HEK293 (cell line): Measurements from ENCODE around the gene KRT8.

Experiments
- CTCF ChIA-PET: fragments of 350-600 bp; formaldehyde crosslinking; extraction: SDS; loops from one replicate; lab custom pipeline; 2021; ENCODE audit warnings: antibody characterized with exemption; lab: Yijun Ruan, JAX
- POLR2A ChIA-PET: fragments of 300-600 bp; formaldehyde crosslinking; extraction: SDS; loops from one replicate; lab custom pipeline; 2020; ENCODE audit warnings: antibody characterized with exemption, inconsistent platforms; lab: Yijun Ruan, JAX
- H3K27ac ChIP-seq: fragments of 200-500 bp; sonication (Bioruptor generic); 2 replicates; pipeline ENCODE4 v1.5.1; 2014; ENCODE audit warnings: low read depth, low read length, control low read depth, inconsistent platforms; ENCODE audit errors: extremely low read depth
- H3K36me3 ChIP-seq, 2 experiments: fragments of 200-500 bp in 1 of 2; sonication (Bioruptor generic) in 1 of 2; 1 replicate in 1 of 2; 2 replicates in 1 of 2; pipeline ENCODE4 v1.5.1; 2014 to 2017; ENCODE audit warnings: inconsistent platforms in 2 of 2, low read length in 2 of 2; ENCODE audit not compliant: control insufficient read depth in 2 of 2, insufficient read depth in 1 of 2
- H3K4me1 ChIP-seq: fragments of 200-500 bp; sonication (Bioruptor generic); 2 replicates; pipeline ENCODE4 v1.5.1; 2014; ENCODE audit warnings: mild to moderate bottlenecking, low read length, inconsistent platforms; ENCODE audit not compliant: control insufficient read depth, insufficient read depth
- H3K4me3 ChIP-seq: 2 replicates; pipeline ENCODE4 v1.5.1; 2011; ENCODE audit warnings: low read depth, mild to moderate bottlenecking, control low read depth, low read length, moderate library complexity
- H3K9me3 ChIP-seq: fragments of 200-500 bp; sonication (Bioruptor generic); 2 replicates; pipeline ENCODE4 v1.5.1; 2014; ENCODE audit warnings: low read depth, low read length, inconsistent platforms; ENCODE audit not compliant: control insufficient read depth, insufficient read depth
- BCL11B ChIP-seq: fragments of 450-650 bp; formaldehyde crosslinking; IDR thresholded peaks from 2 replicates; pipeline ENCODE4 v1.5.1; 2016; ENCODE audit warnings: low read depth, missing biosample characterization, missing genetic modification characterization
- HOXA7 ChIP-seq: sonication (generic); formaldehyde crosslinking; IDR thresholded peaks from 2 replicates; pipeline ENCODE4 v1.8.1; 2022; ENCODE audit warnings: missing genetic modification reagents, borderline replicate concordance
- IKZF3 ChIP-seq: fragments of 450-650 bp; IDR thresholded peaks from 2 replicates; pipeline ENCODE4 v1.5.0; 2018; ENCODE audit warnings: missing biosample characterization, mild to moderate bottlenecking, missing genetic modification characterization, moderate library complexity
- KLF1 ChIP-seq: fragments of 450-650 bp; formaldehyde crosslinking; IDR thresholded peaks from 2 replicates; pipeline ENCODE4 v1.5.1; 2016; ENCODE audit warnings: missing biosample characterization, missing genetic modification characterization
- KLF8 ChIP-seq: fragments of 450-650 bp; formaldehyde crosslinking; IDR thresholded peaks from 2 replicates; pipeline ENCODE4 v1.5.1; 2016; ENCODE audit warnings: missing biosample characterization, missing genetic modification characterization
- KLF9 ChIP-seq: fragments of 450-650 bp; formaldehyde crosslinking; IDR thresholded peaks from 2 replicates; pipeline ENCODE4 v1.5.1; 2016; ENCODE audit warnings: missing biosample characterization, missing genetic modification characterization, low read depth
- MEIS1 ChIP-seq: sonication (generic); formaldehyde crosslinking; IDR thresholded peaks from 2 replicates; pipeline ENCODE4 v1.8.1; 2022; ENCODE audit warnings: missing genetic modification reagents, mild to moderate bottlenecking, borderline replicate concordance
- MZF1 ChIP-seq: fragments of 450-650 bp; formaldehyde crosslinking; IDR thresholded peaks from 2 replicates; pipeline ENCODE4 v1.5.1; 2017; ENCODE audit warnings: missing biosample characterization, missing genetic modification characterization, borderline replicate concordance
- PRDM4 ChIP-seq: fragments of 450-650 bp; formaldehyde crosslinking; IDR thresholded peaks from 2 replicates; pipeline ENCODE4 v1.5.1; 2017; ENCODE audit warnings: missing biosample characterization, missing genetic modification characterization
- SCRT2 ChIP-seq: fragments of 450-650 bp; formaldehyde crosslinking; IDR thresholded peaks from 2 replicates; pipeline ENCODE4 v1.5.1; 2016; ENCODE audit warnings: missing biosample characterization, missing genetic modification characterization
- SP2 ChIP-seq: fragments of 450-650 bp; formaldehyde crosslinking; IDR thresholded peaks from 2 replicates; pipeline ENCODE4 v1.5.1; 2016; ENCODE audit warnings: missing biosample characterization, missing genetic modification characterization
- YY2 ChIP-seq: fragments of 450-650 bp; formaldehyde crosslinking; IDR thresholded peaks from 2 replicates; pipeline ENCODE4 v1.5.1; 2016; ENCODE audit warnings: missing biosample characterization, missing genetic modification characterization
- ZBTB1 ChIP-seq: fragments of 450-650 bp; formaldehyde crosslinking; IDR thresholded peaks from 2 replicates; pipeline ENCODE4 v1.5.1; 2016; ENCODE audit warnings: missing biosample characterization, missing genetic modification characterization
- ZNF138 ChIP-seq: fragments of 450-650 bp; formaldehyde crosslinking; IDR thresholded peaks from 2 replicates; pipeline ENCODE4 v1.5.1; 2016; ENCODE audit warnings: missing biosample characterization, missing genetic modification characterization, borderline replicate concordance
- ZNF221 ChIP-seq: fragments of 450-650 bp; formaldehyde crosslinking; IDR thresholded peaks from 2 replicates; pipeline ENCODE4 v1.5.1; 2017; ENCODE audit warnings: missing biosample characterization, missing genetic modification characterization, borderline replicate concordance
- ZNF596 ChIP-seq: fragments of 450-650 bp; IDR thresholded peaks from 2 replicates; pipeline ENCODE4 v1.5.0; 2018; ENCODE audit warnings: missing biosample characterization, mild to moderate bottlenecking, missing genetic modification characterization, moderate library complexity
- ZNF600 ChIP-seq: fragments of 450-650 bp; formaldehyde crosslinking; IDR thresholded peaks from 2 replicates; pipeline ENCODE4 v1.5.1; 2016; ENCODE audit warnings: missing biosample characterization, missing genetic modification characterization
- ZNF623 ChIP-seq: fragments of 450-650 bp; formaldehyde crosslinking; IDR thresholded peaks from 2 replicates; pipeline ENCODE4 v1.5.1; 2016; ENCODE audit warnings: missing biosample characterization, missing genetic modification characterization
- ZNF624 ChIP-seq: fragments of 450-650 bp; formaldehyde crosslinking; IDR thresholded peaks from 2 replicates; pipeline ENCODE4 v1.5.1; 2017; ENCODE audit warnings: missing biosample characterization, missing genetic modification characterization
- ZNF645 ChIP-seq: fragments of 450-650 bp; formaldehyde crosslinking; IDR thresholded peaks from 2 replicates; pipeline ENCODE4; 2016; ENCODE audit warnings: missing biosample characterization, missing genetic modification characterization
- ZNF654 ChIP-seq: fragments of 450-650 bp; formaldehyde crosslinking; IDR thresholded peaks from 2 replicates; pipeline ENCODE4 v1.5.1; 2016; ENCODE audit warnings: low read depth, missing biosample characterization, missing genetic modification characterization
- ZNF677 ChIP-seq: fragments of 450-650 bp; IDR thresholded peaks from 2 replicates; pipeline ENCODE4 v1.5.0; 2018; ENCODE audit warnings: missing biosample characterization, mild to moderate bottlenecking, missing genetic modification characterization, moderate library complexity
- ZNF747 ChIP-seq: fragments of 450-650 bp; formaldehyde crosslinking; IDR thresholded peaks from 2 replicates; pipeline ENCODE4 v1.5.1; 2016; ENCODE audit warnings: missing biosample characterization, missing genetic modification characterization
- ZNF777 ChIP-seq: fragments of 450-650 bp; formaldehyde crosslinking; IDR thresholded peaks from 2 replicates; pipeline ENCODE4 v1.5.1; 2017; ENCODE audit warnings: missing biosample characterization, missing genetic modification characterization, borderline replicate concordance
- ZNF792 ChIP-seq: fragments of 450-650 bp; formaldehyde crosslinking; IDR thresholded peaks from 2 replicates; pipeline ENCODE4 v1.5.1; 2016; ENCODE audit warnings: missing biosample characterization, missing genetic modification characterization
- ZSCAN5A ChIP-seq: fragments of 450-650 bp; formaldehyde crosslinking; IDR thresholded peaks from 2 replicates; pipeline ENCODE4 v1.5.1; 2016; ENCODE audit warnings: missing biosample characterization, missing genetic modification characterization

Gene KRT8

GRCh38 chr12:52865090-52865944 is 39.6 kb downstream of the KRT8 start (continued):
- no peak for TF ChIP-seq KLF8 (tag by site-specific recombination)
- TF ChIP-seq MEIS1 (CRISPR knock-in tag), result no peak
- no peak for TF ChIP-seq BCL11B (tag by site-specific recombination)
- TF ChIP-seq ZNF654 (tag by site-specific recombination), result peak; percentile 60
- no peak for TF ChIP-seq ZNF138 (tag by site-specific recombination)
- no peak for TF ChIP-seq ZNF777
- TF ChIP-seq HOXA7 (CRISPR knock-in tag), result no peak
- no peak for TF ChIP-seq ZNF623 (tag by site-specific recombination)
- no peak for TF ChIP-seq ZNF596 (tag by site-specific recombination)
- TF ChIP-seq KLF1 (tag by site-specific recombination), result no peak
- TF ChIP-seq ZNF624 (tag by site-specific recombination), result no peak
- TF ChIP-seq ZSCAN5A (tag by site-specific recombination), result no peak
- no peak for TF ChIP-seq ZNF221 (tag by site-specific recombination)
- no peak for TF ChIP-seq SP2
- TF ChIP-seq IKZF3 (tag by site-specific recombination), result peak; percentile 96
- TF ChIP-seq YY2 (tag by site-specific recombination), result no peak

- no peaks in the 10 kb centered on the region for H3K36me3 ChIP-seq
- no peaks in the 10 kb centered on the region for H3K4me1 ChIP-seq
- CTCF ChIA-PET, result interaction anchor here (0.7 to 0.9 kb wide), 3 partner anchors 277 to 489 kb away, joined by 3 to 4 read pairs (median 3); no protein-coding TSS in a partner anchor
- no peak overlapping the region for H3K4me3 ChIP-seq
- TF ChIP-seq MZF1 (tag by site-specific recombination) (no peak), SCRT2 (peak; percentile 84), ZNF747 (tag by site-specific recombination) (no peak)
- H3K27ac ChIP-seq, result no peak overlapping the region
- no peaks in the 10 kb centered on the region for H3K9me3 ChIP-seq
- POLR2A ChIA-PET, result no interaction called here
Observed at GRCh38 chr12:52862023-52862422, 42.9 kb downstream of the KRT8 start.

GRCh38 chr12:52861511-52861910 is 43.4 kb downstream of the KRT8 start:
- Histone ChIP-seq H3K4me3 (no peak overlapping the region), H3K36me3 (no peaks in the 10 kb centered on the region), H3K4me1 (no peaks in the 10 kb centered on the region), H3K27ac (no peak overlapping the region), H3K9me3 (no peaks in the 10 kb centered on the region)
- ChIA-PET CTCF (interaction anchor here (0.7 to 0.9 kb wide), 2 partner anchors 276 to 489 kb away, joined by 3 to 4 read pairs; no protein-coding TSS in a partner anchor), POLR2A (no interaction called here)
- TF ChIP-seq ZBTB1 (no peak), PRDM4 (tag by site-specific recombination) (no peak), ZNF645 (tag by site-specific recombination) (no peak), ZNF600 (tag by site-specific recombination) (peak; percentile 77), ZNF792 (tag by site-specific recombination) (no peak), ZNF677 (tag by site-specific recombination) (no peak), KLF9 (no peak)
